ENCODE measurements around the gene CCR5AS.

The CCR5AS gene

DNA sequence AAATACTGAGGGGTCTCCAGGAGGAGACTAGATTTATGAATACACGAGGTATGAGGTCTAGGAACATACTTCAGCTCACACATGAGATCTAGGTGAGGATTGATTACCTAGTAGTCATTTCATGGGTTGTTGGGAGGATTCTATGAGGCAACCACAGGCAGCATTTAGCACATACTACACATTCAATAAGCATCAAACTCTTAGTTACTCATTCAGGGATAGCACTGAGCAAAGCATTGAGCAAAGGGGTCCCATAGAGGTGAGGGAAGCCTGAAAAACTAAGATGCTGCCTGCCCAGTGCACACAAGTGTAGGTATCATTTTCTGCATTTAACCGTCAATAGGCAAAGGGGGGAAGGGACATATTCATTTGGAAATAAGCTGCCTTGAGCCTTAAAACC lies 31.6 kb downstream of the CCR5AS start:
- no peak for DNase-seq

- DNase-seq: no peak
Measured at GRCh38 chr3:46374755-46375154, 32.1 kb downstream of the CCR5AS start.

GRCh38 chr3:46372492-46373359 lies 34.1 kb downstream of the CCR5AS start:
- no peak for DNase-seq

DNA sequence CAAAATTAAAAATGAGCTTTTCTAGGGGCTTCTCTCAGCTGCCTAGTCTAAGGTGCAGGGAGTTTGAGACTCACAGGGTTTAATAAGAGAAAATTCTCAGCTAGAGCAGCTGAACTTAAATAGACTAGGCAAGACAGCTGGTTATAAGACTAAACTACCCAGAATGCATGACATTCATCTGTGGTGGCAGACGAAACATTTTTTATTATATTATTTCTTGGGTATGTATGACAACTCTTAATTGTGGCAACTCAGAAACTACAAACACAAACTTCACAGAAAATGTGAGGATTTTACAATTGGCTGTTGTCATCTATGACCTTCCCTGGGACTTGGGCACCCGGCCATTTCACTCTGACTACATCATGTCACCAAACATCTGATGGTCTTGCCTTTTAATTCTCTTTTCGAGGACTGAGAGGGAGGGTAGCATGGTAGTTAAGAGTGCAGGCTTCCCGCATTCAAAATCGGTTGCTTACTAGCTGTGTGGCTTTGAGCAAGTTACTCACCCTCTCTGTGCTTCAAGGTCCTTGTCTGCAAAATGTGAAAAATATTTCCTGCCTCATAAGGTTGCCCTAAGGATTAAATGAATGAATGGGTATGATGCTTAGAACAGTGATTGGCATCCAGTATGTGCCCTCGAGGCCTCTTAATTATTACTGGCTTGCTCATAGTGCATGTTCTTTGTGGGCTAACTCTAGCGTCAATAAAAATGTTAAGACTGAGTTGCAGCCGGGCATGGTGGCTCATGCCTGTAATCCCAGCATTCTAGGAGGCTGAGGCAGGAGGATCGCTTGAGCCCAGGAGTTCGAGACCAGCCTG lies 35.1 kb downstream of the CCR5AS start:
- DNase-seq: no peak

- no peak for DNase-seq
Measured at GRCh38 chr3:46370839-46371518, 35.9 kb downstream of the CCR5AS start, which contains the start of gene CCR5. Gene CCR5, plus strand, starts transcription at chr3:46370946. Its CDS starts 1,957 bp downstream, at chr3:46372903.

GRCh38 chr3:46369675-46370132 lies 37.2 kb downstream of the CCR5AS start:
- DNase-seq: no peak

DNA sequence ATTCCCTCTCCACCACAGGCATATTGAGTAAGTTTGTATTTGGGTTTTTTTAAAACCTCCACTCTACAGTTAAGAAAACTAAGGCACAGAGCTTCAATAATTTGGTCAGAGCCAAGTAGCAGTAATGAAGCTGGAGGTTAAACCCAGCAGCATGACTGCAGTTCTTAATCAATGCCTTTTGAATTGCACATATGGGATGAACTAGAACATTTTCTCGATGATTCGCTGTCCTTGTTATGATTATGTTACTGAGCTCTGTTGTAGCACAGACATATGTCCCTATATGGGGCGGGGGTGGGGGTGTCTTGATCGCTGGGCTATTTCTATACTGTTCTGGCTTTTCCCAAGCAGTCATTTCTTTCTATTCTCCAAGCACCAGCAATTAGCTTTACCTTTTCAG lies 37.7 kb downstream of the CCR5AS start:
- no peak for DNase-seq

DNA sequence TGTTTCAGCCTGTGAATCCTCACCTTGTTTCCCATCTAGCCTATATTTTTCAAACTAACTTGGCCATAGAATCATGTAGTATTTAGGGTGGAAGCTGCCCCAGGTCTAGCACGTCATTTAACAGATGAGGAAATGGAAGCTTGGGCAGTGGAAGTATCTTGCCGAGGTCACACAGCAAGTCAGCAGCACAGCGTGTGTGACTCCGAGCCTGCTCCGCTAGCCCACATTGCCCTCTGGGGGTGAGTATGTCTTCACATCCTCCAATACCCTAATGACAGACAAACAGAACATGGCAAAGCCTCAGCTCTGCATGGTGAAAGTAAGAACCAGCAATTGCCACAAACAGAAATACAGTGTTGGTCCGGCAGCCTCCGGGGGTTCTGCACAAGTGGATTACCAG lies 38.3 kb downstream of the CCR5AS start:
- no peak for DNase-seq

DNA sequence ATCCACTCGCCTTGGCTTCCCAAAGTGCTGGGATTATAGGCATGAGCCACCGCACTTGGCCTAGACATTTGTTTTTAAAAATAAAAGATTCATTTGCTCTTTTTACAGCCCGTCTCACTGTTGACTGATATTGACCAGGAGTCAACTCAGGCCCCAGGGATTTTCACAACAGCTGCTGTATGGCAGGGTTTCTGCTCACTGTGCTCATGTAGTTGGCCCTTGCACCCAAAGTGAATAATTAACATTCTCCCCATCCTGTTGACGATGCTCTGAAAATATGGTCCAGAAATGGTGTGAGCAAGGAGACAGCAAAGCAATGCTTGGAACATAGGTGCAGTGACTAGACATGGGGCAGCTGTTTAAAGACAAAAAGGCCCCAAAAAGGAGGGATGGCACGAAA lies 39.1 kb downstream of the CCR5AS start:
- DNase-seq: no peak

DNA sequence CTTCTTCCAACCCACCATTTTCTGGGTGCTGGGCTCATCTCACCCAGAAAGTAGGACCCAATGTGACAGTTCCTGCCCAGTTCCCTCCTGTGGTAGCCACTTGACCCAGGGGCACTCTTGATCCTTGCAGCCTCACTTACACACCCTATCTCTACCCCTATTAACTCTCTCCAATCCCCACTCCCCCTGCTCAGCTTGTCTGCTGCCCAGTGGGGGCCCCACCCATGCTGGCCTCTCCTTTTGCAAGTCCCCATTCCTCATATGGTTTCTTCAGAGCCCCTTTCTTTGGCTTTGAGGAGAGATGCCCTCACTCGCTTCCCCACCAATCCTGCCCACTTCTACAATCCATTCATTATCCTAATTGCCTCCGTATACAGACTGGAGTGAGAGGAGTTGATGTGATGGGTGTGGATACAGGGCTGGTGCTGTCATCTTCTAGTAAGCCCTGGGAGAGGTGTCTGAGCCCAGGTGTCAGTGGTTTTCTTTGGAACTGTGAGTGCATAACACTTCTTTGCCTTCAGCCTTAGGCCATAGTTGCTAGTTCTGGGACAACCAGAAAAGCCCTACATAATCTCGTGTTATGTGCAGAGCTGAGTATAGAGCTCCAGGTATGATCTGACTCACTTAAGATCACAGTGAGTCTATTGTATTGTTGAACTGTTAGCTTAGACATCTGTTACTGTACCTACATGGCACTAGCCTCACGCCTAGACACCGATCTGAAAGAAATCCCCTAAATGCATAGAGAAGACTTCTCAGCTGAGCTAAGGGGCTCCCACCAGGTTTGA lies 40.9 kb downstream of the CCR5AS start:
- DNase-seq: no peak

DNA sequence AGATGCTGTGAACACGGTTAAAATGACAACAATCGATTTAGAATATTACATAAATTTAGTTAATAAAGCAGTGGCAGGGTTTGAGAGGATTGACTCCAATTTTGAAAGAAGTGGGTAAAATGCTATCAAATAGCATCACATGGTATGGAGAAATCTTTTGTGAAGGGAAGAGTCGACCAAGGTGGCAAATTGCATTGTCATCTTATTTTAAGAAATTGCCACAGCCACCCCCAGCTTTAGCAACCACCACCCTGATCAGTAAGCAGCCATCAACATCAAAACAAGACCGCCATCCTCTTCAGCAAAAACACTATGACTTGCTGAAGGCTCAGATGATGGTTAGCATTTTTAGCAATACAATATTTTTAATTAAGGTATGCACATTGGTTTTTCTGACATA lies 41.8 kb downstream of the CCR5AS start:
- no peak for DNase-seq

GRCh38 chr3:46361408-46362283 lies 45.2 kb downstream of the CCR5AS start:
- DNase-seq: peak; percentile 30

DNA sequence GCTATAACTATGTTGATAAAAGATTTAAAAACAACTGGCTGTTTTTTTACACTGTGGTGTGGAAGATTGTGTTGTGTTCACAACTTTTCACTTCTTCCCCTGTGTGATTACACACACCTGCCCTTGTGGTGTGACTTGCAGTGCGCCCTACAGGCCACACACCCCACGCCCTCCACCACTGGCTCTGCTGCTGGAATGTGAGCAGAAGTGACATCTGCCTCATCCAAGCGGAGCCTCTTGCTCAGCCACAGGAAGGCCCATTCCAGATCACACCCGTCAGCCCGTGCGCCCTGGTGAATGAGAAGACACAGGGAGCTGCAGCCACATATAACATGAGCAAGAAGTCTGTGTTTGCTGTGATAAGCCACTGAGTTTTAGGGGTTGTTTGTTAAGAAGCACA lies 46.0 kb downstream of the CCR5AS start:
- no peak for DNase-seq

GRCh38 chr3:46359733-46360493 lies 47.0 kb downstream of the CCR5AS start:
- peak; percentile 87 for DNase-seq

DNA sequence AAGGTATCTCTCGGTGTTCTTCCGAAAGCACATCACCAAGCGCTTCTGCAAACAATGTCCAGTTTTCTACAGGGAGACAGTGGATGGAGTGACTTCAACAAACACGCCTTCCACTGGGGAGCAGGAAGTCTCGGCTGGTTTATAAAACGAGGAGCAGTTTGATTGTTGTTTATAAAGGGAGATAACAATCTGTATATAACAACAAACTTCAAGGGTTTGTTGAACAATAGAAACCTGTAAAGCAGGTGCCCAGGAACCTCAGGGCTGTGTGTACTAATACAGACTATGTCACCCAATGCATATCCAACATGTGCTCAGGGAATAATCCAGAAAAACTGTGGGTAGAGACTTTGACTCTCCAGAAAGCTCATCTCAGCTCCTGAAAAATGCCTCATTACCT lies 48.4 kb downstream of the CCR5AS start:
- no peak for DNase-seq

- DNase-seq: no peak
Measured at GRCh38 chr3:46356909-46357308, 50.0 kb downstream of the CCR5AS start.

DNA sequence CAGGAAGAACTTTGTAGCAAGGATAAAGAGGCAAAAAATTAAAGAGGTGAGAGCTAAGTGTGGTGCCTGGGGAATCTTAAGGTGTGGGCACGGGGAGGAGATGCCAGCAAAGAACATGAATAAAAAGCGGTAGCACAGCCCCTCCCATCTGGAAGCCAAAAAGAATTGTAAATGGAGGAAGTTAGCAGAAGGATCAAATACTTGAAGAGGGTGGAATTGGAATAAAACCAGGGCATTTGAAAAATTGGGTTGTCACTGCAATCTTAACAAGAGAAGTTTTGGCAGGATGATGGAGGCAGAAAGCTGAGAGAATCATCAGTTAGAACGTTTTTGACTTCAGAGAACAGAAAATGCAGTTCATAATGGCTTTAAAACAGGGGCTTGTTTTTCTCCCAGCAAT lies 50.6 kb downstream of the CCR5AS start:
- DNase-seq: no peak

GRCh38 chr3:46354984-46355383 lies 51.9 kb downstream of the CCR5AS start:
- no peak for DNase-seq

DNA sequence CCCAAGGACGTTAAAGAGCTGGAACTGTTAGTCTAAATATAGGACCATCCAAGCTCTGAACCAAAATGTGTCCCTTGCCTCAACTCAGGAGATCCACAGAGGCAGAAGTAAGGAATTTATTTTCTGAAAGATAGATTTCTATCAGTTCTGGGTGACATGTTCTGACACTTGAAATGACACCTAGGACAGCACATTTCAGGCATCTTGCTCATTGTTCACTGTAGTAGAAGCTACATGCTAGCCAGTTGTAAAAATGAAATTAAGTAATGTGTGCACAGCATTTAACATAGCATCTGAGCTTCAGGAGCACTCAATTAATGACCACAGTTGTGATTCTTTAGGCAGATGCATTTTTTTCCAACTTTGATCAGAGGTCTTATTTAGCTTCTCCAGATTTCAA lies 52.4 kb downstream of the CCR5AS start:
- no peak for DNase-seq

DNA sequence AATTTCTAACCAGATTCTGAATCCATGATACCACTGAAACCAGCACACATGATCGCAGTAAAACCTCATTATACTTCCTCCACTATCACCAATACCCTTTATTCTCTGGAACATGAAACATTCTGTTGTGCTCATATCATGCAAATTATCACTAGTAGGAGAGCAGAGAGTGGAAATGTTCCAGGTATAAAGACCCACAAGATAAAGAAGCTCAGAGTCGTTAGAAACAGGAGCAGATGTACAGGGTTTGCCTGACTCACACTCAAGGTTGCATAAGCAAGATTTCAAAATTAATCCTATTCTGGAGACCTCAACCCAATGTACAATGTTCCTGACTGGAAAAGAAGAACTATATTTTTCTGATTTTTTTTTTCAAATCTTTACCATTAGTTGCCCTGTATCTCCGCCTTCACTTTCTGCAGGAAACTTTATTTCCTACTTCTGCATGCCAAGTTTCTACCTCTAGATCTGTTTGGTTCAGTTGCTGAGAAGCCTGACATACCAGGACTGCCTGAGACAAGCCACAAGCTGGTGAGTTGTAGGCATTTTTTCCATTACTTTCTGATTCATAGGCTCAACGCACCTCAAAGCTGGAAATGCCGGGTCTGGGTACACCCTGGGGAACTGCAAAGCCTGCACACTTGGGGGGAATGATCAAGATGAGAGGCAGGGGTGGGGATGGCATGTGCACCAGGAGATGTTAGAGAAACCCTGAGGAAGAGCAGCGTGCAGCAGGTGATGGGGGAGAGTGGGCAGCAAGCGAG lies 53.0 kb downstream of the CCR5AS start, which contains the start of gene CCR2:
Gene CCR2 (plus strand): TSS at position 465 of the 764 bp plus-strand sequence. CDS start 3,417 bp downstream, outside the sequence.
- DNase-seq: no peak

All from NCI-H69 (cell line).